GM23338 (cell line): ENCODE measurements around the gene RBM3. TPM values are rescaled to one million over a fixed set of nuclear protein-coding genes. Genes with fewer than 3 reads are reported as not detected.

Source experiments
- ATAC-seq: fragments of 200-7000 bp; cut with Tn5 transposase; 3 replicates; pipeline ENCODE4 v1.9.1; 2020
- DNase-seq: peaks from one replicate; pipeline ENCODE4 v3.0.0-alpha.2; 2015; ENCODE audit warnings: low spot score
- H2AFZ ChIP-seq: fragments of 200-600 bp; sonication (generic); 2 replicates; pipeline ENCODE4 v1.8.0; 2016; ENCODE audit warnings: antibody characterized with exemption, mild to moderate bottlenecking, moderate library complexity
- H3F3A ChIP-seq: fragments of 200-600 bp; sonication (generic); replicated peaks from 2 replicates; pipeline ENCODE4 v1.8.0; 2017; ENCODE audit warnings: antibody characterized with exemption, mixed run types, low read depth
- H3K27ac ChIP-seq: fragments of 200-600 bp; sonication (generic); 2 replicates; pipeline ENCODE4 v1.6.1; 2016; ENCODE audit warnings: low read depth
- H3K27me3 ChIP-seq: fragments of 200-600 bp; sonication (generic); 2 replicates; pipeline ENCODE4 v1.8.0; 2016; ENCODE audit warnings: mild to moderate bottlenecking, mixed run types, moderate library complexity; ENCODE audit not compliant: insufficient read depth
- H3K36me3 ChIP-seq: fragments of 200-600 bp; sonication (generic); 2 replicates; pipeline ENCODE4 v1.8.0; 2016; ENCODE audit warnings: mild to moderate bottlenecking; ENCODE audit not compliant: insufficient read depth
- H3K4me1 ChIP-seq: fragments of 200-600 bp; sonication (generic); 2 replicates; pipeline ENCODE4 v1.8.0; 2016; ENCODE audit warnings: mild to moderate bottlenecking, moderate library complexity; ENCODE audit not compliant: insufficient read depth
- H3K4me2 ChIP-seq: fragments of 200-600 bp; sonication (generic); 2 replicates; pipeline ENCODE4 v1.7.1; 2017; ENCODE audit warnings: mixed run types
- H3K4me3 ChIP-seq: fragments of 200-600 bp; sonication (generic); 2 replicates; pipeline ENCODE4 v1.6.1; 2016; ENCODE audit warnings: mixed run types
- H3K79me2 ChIP-seq: fragments of 200-600 bp; sonication (generic); replicated peaks from 2 replicates; pipeline ENCODE4 v1.8.0; 2017; ENCODE audit warnings: mild to moderate bottlenecking; ENCODE audit not compliant: insufficient read depth
- H3K9me2 ChIP-seq: fragments of 200-600 bp; sonication (generic); 2 replicates; pipeline ENCODE4 v1.8.0; 2017; ENCODE audit not compliant: insufficient read depth
- H4K20me1 ChIP-seq: fragments of 200-600 bp; sonication (generic); replicated peaks from 2 replicates; pipeline ENCODE4 v1.8.0; 2017; ENCODE audit warnings: mild to moderate bottlenecking; ENCODE audit not compliant: insufficient read depth
- H3K27ac Mint-ChIP-seq: 2 replicates; pipeline ENCODE4 v1.8.0; 2020; ENCODE audit warnings: inconsistent platforms, mild to moderate bottlenecking, moderate library complexity, mixed read lengths
- H3K27me3 Mint-ChIP-seq: 3 replicates; pipeline ENCODE4 v1.8.0; 2022; ENCODE audit warnings: low read depth, mild to moderate bottlenecking, moderate library complexity, mixed read lengths, inconsistent platforms; ENCODE audit not compliant: insufficient read depth, poor library complexity
- H3K36me3 Mint-ChIP-seq: 3 replicates; pipeline ENCODE4 v1.8.0; 2021; ENCODE audit warnings: low read depth, mild to moderate bottlenecking, inconsistent platforms, moderate library complexity, mixed read lengths
- H3K4me1 Mint-ChIP-seq: 3 replicates; pipeline ENCODE4 v1.8.0; 2020; ENCODE audit warnings: mild to moderate bottlenecking, inconsistent platforms, mixed read lengths
- H3K4me3 Mint-ChIP-seq: 3 replicates; pipeline ENCODE4 v1.8.0; 2021; ENCODE audit warnings: moderate library complexity, mild to moderate bottlenecking, inconsistent platforms, mixed read lengths
- H3K9me3 Mint-ChIP-seq: 3 replicates; pipeline ENCODE4 v1.8.0; 2020; ENCODE audit warnings: moderate library complexity, mild to moderate bottlenecking, inconsistent platforms, mixed read lengths
- EZH2 ChIP-seq: fragments of 200-600 bp; sonication (generic); IDR thresholded peaks from one replicate; pipeline ENCODE4 v1.8.0; 2017; ENCODE audit warnings: antibody characterized with exemption, mild to moderate bottlenecking, low read depth; ENCODE audit not compliant: unreplicated experiment
- JUNB ChIP-seq: IDR thresholded peaks from one replicate; pipeline ENCODE4 v1.6.1; 2016; ENCODE audit warnings: antibody characterized with exemption; ENCODE audit not compliant: unreplicated experiment
- STAT1 ChIP-seq: IDR thresholded peaks from one replicate; pipeline ENCODE4 v1.6.1; 2016; ENCODE audit warnings: antibody characterized with exemption; ENCODE audit not compliant: unreplicated experiment
- ZNF462 ChIP-seq: fragments of 250-450 bp; sonication (Bioruptor Pico); IDR thresholded peaks from 2 replicates; pipeline ENCODE4 v1.5.0; 2020; ENCODE audit warnings: mild to moderate bottlenecking, moderate library complexity
- polyA plus RNA-seq: library from polyadenylated mRNA; unstranded; fragments of >200 nt; fragmentation: Nextera tagmentation; extraction: Ambion mirVana; gene quantifications from 2 replicates; pipeline ENCODE4 v1.2.1, GENCODE V29; 2016
- total RNA-seq: library from RNA; depleted of rRNA; stranded (reverse); fragments of >200 nt; shearing (Covaris generic); gene quantifications from 2 replicates; pipeline ENCODE4 v1.2.3, GENCODE V29; 2014
- TF ChIP-seq, protein P1 (sequence below): IDR thresholded peaks from 2 replicates; pipeline ENCODE4 v1.6.1; 2016; ENCODE audit warnings: antibody characterized with exemption
- TF ChIP-seq, protein P2 (sequence below), 2 experiments: fragments of 200-600 bp in 1 of 2; sonication (generic) in 1 of 2; conservative IDR thresholded peaks; 2 replicates each; pipeline versions ENCODE4 v1.5.1 to v1.6.1; 2016 to 2017; ENCODE audit warnings: antibody characterized with exemption in 2 of 2, low read depth in 2 of 2, mild to moderate bottlenecking in 2 of 2, moderate library complexity in 1 of 2
- TF ChIP-seq, protein P3 (sequence below): IDR thresholded peaks from one replicate; pipeline ENCODE4 v1.6.1; 2018; ENCODE audit warnings: antibody characterized with exemption; ENCODE audit not compliant: unreplicated experiment

Gene RBM3
- total and polyA plus RNA-seq, 2 experiments from 2014 or later = 77.5 to 103 TPM

DNA sequence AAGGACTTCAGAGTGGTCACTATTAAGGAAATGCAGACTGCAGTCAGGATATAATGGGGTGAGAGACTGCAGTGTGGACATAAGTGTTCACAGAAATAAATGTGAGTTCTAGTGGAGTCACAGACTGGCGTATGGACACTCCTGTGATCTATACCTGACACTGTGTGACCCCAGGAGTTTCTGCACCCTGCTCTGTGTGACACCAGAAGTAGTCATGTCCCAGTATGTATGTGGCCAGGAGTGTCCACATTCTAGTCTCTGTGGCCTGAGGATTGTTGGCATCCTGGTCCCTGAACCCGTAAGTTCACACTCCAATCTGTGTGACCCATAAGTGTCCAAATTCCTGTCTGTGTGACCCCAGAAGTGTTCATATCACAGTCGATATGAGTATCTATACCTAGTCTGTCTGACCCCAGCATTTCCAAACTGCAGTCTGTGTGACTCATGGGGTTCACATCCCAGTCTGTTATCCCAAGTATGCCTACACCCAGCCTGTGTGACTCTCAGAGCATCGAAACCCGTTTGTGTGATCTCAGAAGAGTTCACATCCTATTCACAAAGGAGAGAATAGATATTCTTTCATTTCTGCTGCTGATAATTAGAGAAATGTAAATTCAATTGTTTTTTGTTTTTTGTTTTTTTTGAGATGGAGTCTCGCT is 39.3 kb downstream of the RBM3 start (continued):
- TF ChIP-seq, protein P1, sequence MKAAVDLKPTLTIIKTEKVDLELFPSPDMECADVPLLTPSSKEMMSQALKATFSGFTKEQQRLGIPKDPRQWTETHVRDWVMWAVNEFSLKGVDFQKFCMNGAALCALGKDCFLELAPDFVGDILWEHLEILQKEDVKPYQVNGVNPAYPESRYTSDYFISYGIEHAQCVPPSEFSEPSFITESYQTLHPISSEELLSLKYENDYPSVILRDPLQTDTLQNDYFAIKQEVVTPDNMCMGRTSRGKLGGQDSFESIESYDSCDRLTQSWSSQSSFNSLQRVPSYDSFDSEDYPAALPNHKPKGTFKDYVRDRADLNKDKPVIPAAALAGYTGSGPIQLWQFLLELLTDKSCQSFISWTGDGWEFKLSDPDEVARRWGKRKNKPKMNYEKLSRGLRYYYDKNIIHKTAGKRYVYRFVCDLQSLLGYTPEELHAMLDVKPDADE = no peak
- TF ChIP-seq, protein P2, sequence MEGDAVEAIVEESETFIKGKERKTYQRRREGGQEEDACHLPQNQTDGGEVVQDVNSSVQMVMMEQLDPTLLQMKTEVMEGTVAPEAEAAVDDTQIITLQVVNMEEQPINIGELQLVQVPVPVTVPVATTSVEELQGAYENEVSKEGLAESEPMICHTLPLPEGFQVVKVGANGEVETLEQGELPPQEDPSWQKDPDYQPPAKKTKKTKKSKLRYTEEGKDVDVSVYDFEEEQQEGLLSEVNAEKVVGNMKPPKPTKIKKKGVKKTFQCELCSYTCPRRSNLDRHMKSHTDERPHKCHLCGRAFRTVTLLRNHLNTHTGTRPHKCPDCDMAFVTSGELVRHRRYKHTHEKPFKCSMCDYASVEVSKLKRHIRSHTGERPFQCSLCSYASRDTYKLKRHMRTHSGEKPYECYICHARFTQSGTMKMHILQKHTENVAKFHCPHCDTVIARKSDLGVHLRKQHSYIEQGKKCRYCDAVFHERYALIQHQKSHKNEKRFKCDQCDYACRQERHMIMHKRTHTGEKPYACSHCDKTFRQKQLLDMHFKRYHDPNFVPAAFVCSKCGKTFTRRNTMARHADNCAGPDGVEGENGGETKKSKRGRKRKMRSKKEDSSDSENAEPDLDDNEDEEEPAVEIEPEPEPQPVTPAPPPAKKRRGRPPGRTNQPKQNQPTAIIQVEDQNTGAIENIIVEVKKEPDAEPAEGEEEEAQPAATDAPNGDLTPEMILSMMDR (conservative IDR thresholded peaks at IDR 0.05; ENCODE audit: low read depth in 2 of 2) = no peak
- no peak for TF ChIP-seq JUNB
- no peak for TF ChIP-seq EZH2
- TF ChIP-seq, protein P3, sequence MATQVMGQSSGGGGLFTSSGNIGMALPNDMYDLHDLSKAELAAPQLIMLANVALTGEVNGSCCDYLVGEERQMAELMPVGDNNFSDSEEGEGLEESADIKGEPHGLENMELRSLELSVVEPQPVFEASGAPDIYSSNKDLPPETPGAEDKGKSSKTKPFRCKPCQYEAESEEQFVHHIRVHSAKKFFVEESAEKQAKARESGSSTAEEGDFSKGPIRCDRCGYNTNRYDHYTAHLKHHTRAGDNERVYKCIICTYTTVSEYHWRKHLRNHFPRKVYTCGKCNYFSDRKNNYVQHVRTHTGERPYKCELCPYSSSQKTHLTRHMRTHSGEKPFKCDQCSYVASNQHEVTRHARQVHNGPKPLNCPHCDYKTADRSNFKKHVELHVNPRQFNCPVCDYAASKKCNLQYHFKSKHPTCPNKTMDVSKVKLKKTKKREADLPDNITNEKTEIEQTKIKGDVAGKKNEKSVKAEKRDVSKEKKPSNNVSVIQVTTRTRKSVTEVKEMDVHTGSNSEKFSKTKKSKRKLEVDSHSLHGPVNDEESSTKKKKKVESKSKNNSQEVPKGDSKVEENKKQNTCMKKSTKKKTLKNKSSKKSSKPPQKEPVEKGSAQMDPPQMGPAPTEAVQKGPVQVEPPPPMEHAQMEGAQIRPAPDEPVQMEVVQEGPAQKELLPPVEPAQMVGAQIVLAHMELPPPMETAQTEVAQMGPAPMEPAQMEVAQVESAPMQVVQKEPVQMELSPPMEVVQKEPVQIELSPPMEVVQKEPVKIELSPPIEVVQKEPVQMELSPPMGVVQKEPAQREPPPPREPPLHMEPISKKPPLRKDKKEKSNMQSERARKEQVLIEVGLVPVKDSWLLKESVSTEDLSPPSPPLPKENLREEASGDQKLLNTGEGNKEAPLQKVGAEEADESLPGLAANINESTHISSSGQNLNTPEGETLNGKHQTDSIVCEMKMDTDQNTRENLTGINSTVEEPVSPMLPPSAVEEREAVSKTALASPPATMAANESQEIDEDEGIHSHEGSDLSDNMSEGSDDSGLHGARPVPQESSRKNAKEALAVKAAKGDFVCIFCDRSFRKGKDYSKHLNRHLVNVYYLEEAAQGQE = no peak
- no peak for TF ChIP-seq STAT1

GRCh38 chrX:48616576-48616975 is 42.3 kb downstream of the RBM3 start:
- no peaks in the 10 kb centered on the region for H3K9me2 ChIP-seq
- peak; percentile 47; the same call in 1 of the 3 replicates for ATAC-seq
- no peaks in the 10 kb centered on the region for H3K27me3 ChIP-seq
- H3F3A ChIP-seq = no peaks in the 10 kb centered on the region
- H3K79me2 ChIP-seq = no peaks in the 10 kb centered on the region
- H3K36me3 Mint-ChIP-seq = no peaks in the 10 kb centered on the region
- peaks cover 5% of the 10 kb centered on the region; the same call in 2 of the 3 replicates for H3K4me1 Mint-ChIP-seq
- 0 out of 2 replicates have a peak overlapping the region, but pooled peaks have one; percentile 74 for H3K27ac Mint-ChIP-seq
- no peaks in the 10 kb centered on the region for H3K36me3 ChIP-seq
- 0 out of 2 replicates have a peak overlapping the region, but pooled peaks have one; percentile 56 for H2AFZ ChIP-seq
- peak; percentile 53 for DNase-seq
- H3K4me3 Mint-ChIP-seq = peak overlapping the region; percentile 8; the same call in 1 of the 3 replicates
- H3K9me3 Mint-ChIP-seq = no peaks in the 10 kb centered on the region
- no peaks in the 10 kb centered on the region for H3K4me1 ChIP-seq
- TF ChIP-seq EZH2 (no peak), ZNF462 (CRISPR knock-in tag) (no peak)
- no peak overlapping the region for H3K27ac ChIP-seq
- H3K4me2 ChIP-seq = 0 out of 2 replicates have a peak overlapping the region, but pooled peaks have one; percentile 20
- no peak overlapping the region for H3K4me3 ChIP-seq
- H3K27me3 Mint-ChIP-seq = peaks cover 4% of the 10 kb centered on the region
- no peaks in the 10 kb centered on the region for H4K20me1 ChIP-seq
